Endothelial cell of umbilical vein (primary cell): ENCODE measurements around the gene TDO2.

ENCODE experiments used
- EZH2 ChIP-seq: IDR thresholded peaks from 2 replicates; pipeline ENCODE4 v1.6.1; 2012; ENCODE audit warnings: borderline replicate concordance, low read depth, mild to moderate bottlenecking, moderate library complexity, low read length, inconsistent platforms; ENCODE audit not compliant: severe bottlenecking
- FOS ChIP-seq: IDR thresholded peaks from 2 replicates; pipeline ENCODE4 v1.6.1; 2011; ENCODE audit warnings: mild to moderate bottlenecking, low read length, moderate library complexity, borderline replicate concordance; ENCODE audit not compliant: insufficient read depth
- MYC ChIP-seq: IDR thresholded peaks from one replicate; pipeline ENCODE4 v1.6.1; 2011; ENCODE audit warnings: mild to moderate bottlenecking, low read depth, low read length
- POLR2A ChIP-seq: IDR thresholded peaks from 2 replicates; pipeline ENCODE4 v1.6.1; 2012; ENCODE audit warnings: low read depth, mild to moderate bottlenecking, control low read depth, low read length
- POLR2AphosphoS5 ChIP-seq: IDR thresholded peaks from 2 replicates; pipeline ENCODE4 v1.6.1; 2012; ENCODE audit warnings: low read depth, mild to moderate bottlenecking, control low read depth, low read length, moderate library complexity; ENCODE audit not compliant: insufficient read depth
- TF ChIP-seq, protein P1 (sequence below), 2 donors: IDR thresholded peaks; 1 replicate in 1 of 2; 2 replicates in 1 of 2; pipeline ENCODE4 v1.5.1; 2011; ENCODE audit warnings: low read length in 2 of 2, mild to moderate bottlenecking in 2 of 2, moderate library complexity in 2 of 2, control low read depth in 1 of 2, inconsistent platforms in 1 of 2, low read depth in 1 of 2; ENCODE audit not compliant: insufficient read depth in 1 of 2; ENCODE audit errors: extremely low read depth in 1 of 2

DNA sequence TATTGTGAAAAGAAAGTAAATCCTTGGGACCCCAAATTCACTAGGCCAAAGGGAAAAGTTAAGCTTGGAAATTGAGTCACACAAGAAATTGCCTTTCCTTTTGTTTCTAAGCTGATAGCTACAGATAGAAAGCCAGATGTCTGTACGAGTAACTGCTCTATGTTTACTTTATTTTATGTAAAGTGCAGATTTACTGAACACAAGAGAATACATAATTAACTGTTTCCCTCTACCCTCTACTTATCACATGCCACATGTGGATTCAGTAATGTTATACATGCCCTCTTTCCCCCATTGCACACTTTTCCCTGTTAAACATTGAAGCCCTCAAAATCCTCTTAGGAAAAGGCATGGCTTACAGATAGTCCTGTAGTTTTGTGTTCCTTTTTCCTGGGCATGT lies 16.5 kb upstream of the TDO2 start:
- TF ChIP-seq, protein P1, sequence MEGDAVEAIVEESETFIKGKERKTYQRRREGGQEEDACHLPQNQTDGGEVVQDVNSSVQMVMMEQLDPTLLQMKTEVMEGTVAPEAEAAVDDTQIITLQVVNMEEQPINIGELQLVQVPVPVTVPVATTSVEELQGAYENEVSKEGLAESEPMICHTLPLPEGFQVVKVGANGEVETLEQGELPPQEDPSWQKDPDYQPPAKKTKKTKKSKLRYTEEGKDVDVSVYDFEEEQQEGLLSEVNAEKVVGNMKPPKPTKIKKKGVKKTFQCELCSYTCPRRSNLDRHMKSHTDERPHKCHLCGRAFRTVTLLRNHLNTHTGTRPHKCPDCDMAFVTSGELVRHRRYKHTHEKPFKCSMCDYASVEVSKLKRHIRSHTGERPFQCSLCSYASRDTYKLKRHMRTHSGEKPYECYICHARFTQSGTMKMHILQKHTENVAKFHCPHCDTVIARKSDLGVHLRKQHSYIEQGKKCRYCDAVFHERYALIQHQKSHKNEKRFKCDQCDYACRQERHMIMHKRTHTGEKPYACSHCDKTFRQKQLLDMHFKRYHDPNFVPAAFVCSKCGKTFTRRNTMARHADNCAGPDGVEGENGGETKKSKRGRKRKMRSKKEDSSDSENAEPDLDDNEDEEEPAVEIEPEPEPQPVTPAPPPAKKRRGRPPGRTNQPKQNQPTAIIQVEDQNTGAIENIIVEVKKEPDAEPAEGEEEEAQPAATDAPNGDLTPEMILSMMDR (IDR thresholded peaks at IDR 0.05; ENCODE audit: extremely low read depth in 1 of 2, insufficient read depth in 1 of 2, low read depth in 1 of 2, low read length in 2 of 2), result no peak
- no peak for TF ChIP-seq FOS
- no peak for TF ChIP-seq MYC
- no peak for TF ChIP-seq POLR2AphosphoS5
- TF ChIP-seq POLR2A, result no peak
- no peak for TF ChIP-seq EZH2
